ENCODE data around the gene CKAP4. TPM values are rescaled to one million over a fixed set of nuclear protein-coding genes. Genes with fewer than 3 reads are reported as not detected.

CKAP4 gene
- total and polyA plus RNA-seq, 2 donors (not counting 3 experiments of a cell fraction or from before 2014, with no cell fraction given) = 117 to 223 TPM

GRCh38 chr12:106197906-106198623, 49.8 kb downstream of the CKAP4 start:
- no peak for FAIRE-seq
- dilution Hi-C loops (cut with MboI; ENCODE audit: extremely low pct_ligation_motif_present, low sequenced_read_pairs) = no loop called here
- Histone ChIP-seq H3K27ac (ENCODE audit: insufficient read depth, low read depth, low read length) (no peak overlapping the region), H3K4me3 (replicated peaks in 1 of 3; ENCODE audit: insufficient read depth in 1 of 3, low read depth in 1 of 3, low read length in 3 of 3) (no peak overlapping the region), H3K9ac (replicated peaks; ENCODE audit: extremely low read depth, insufficient read depth, low read length) (no peak overlapping the region), H3K9me3 (replicated peaks; ENCODE audit: control insufficient read depth, insufficient read depth, low read length) (no peaks in the 10 kb centered on the region), H4K20me1 (replicated peaks; ENCODE audit: control insufficient read depth, extremely low read depth, insufficient read depth, low read length) (no peaks in the 10 kb centered on the region), H3K36me3 (ENCODE audit: control insufficient read depth in 2 of 2, extremely low read depth in 1 of 2, insufficient read depth in 2 of 2, low read length in 2 of 2) (no peaks in the 10 kb centered on the region), H3K4me2 (ENCODE audit: insufficient read depth, low read length) (no peak overlapping the region), H3K79me2 (ENCODE audit: control insufficient read depth, insufficient read depth, low read length) (no peaks in the 10 kb centered on the region), H2AFZ (ENCODE audit: low read depth, low read length) (no peak overlapping the region), H3K9me1 (replicated peaks; ENCODE audit: control insufficient read depth, extremely low read depth, insufficient read depth, low read length) (no peaks in the 10 kb centered on the region), H3K4me1 (ENCODE audit: control insufficient read depth, extremely low read depth, insufficient read depth, low read length) (no peaks in the 10 kb centered on the region), H3K27me3 (ENCODE audit: control insufficient read depth in 2 of 2, insufficient read depth in 2 of 2, low read length in 2 of 2) (peaks cover 23 to 36% of the 10 kb centered on the region in 2 experiments)
- intact Hi-C loops (cut with micrococcal nuclease) = no loop called here
- no peak for TF ChIP-seq FOS (IDR thresholded peaks at IDR 0.05; ENCODE audit: borderline replicate concordance, insufficient read depth, low read length)
- TF ChIP-seq MYC (IDR thresholded peaks at IDR 0.05; ENCODE audit: low read depth, low read length) = no peak
- no peak for TF ChIP-seq EZH2 (IDR thresholded peaks at IDR 0.05; ENCODE audit: borderline replicate concordance, low read depth, low read length, severe bottlenecking)
- no peak for TF ChIP-seq POLR2AphosphoS5 (IDR thresholded peaks at IDR 0.05; ENCODE audit: insufficient read depth, low read depth, low read length)
- TF ChIP-seq GATA2 (IDR thresholded peaks at IDR 0.05; ENCODE audit: insufficient read depth, insufficient read length, low read depth, low read length) = no peak
- TF ChIP-seq CTCF (IDR thresholded peaks at IDR 0.05; ENCODE audit: extremely low read depth in 1 of 2, insufficient read depth in 1 of 2, low read depth in 1 of 2, low read length in 2 of 2) = no peak
- no peak for TF ChIP-seq JUN (IDR thresholded peaks at IDR 0.05; ENCODE audit: borderline replicate concordance, insufficient read depth, insufficient read length, low read depth)
- no peak for TF ChIP-seq POLR2A (IDR thresholded peaks at IDR 0.05; ENCODE audit: low read depth, low read length)
- TF ChIP-seq MAX (IDR thresholded peaks at IDR 0.05; ENCODE audit: insufficient read depth, insufficient read length) = no peak
- CTCF ChIA-PET = interaction anchor here (1.5 kb wide), 1 partner anchor 10 kb away, joined by 3 read pairs; no protein-coding TSS in a partner anchor
- BruUV-seq (replicated peaks) = no TSS peak
- POLR2A ChIA-PET = no interaction called here
- no peak for DNase-seq (ENCODE audit: low read depth, low spot score)

All from endothelial cell of umbilical vein (primary cell).